H1 (cell line): ENCODE data around the gene UBB. TPM values are rescaled to one million over a fixed set of nuclear protein-coding genes. Genes with fewer than 3 reads are reported as not detected.

Experiments used
- polyA plus RNA-seq, 7 experiments: library from polyadenylated mRNA; depleted of rRNA in 3 of 7; stranded (reverse) in 5 of 7; unstranded in 2 of 7; fragments of >200 nt in 5 of 7; fragments of 200-250 nt in 2 of 7; gene quantifications; 1 replicate in 5 of 7; 2 replicates in 1 of 7; 4 replicates in 1 of 7; pipeline versions ENCODE4 v1.2.1 to v1.2.3, GENCODE V29; 2011 to 2013; ENCODE audit warnings: missing spikeins in 2 of 7, mixed read lengths in 2 of 7
- total RNA-seq: library from RNA; stranded (reverse); fragmentation: NEBNext Ultra II Directional; extraction: Animal tissue kit (Norgen Biotek cat#: 25700); gene quantifications from 2 replicates; pipeline ENCODE4 v1.2.1, GENCODE V29; 2021

Gene UBB
- total and polyA plus RNA-seq, 2 of the 8 experiments (the other 6 are each of a cell fraction or from before 2014, with no cell fraction given) = 1,597 to 1,605 TPM

Other genes with a start within 250 kb of the UBB start
- 141 and 142 TPM in 2 replicates for gene NCOR1, start 165.6 kb upstream of the UBB start, total RNA-seq
- gene NCOR1, start 165.6 kb upstream of the UBB start, polyA plus RNA-seq (2011; rRNA removed) = 65.4 and 81.2 TPM in 2 replicates
- 25.5 and 28.4 TPM in 2 replicates for gene PIGL, start 163.9 kb upstream of the UBB start, total RNA-seq
- gene PIGL, start 163.9 kb upstream of the UBB start, polyA plus RNA-seq (2011; rRNA removed) = 30.8 TPM in 2 replicates
- 249 and 255 TPM in 2 replicates for gene CENPV, start 27.6 kb upstream of the UBB start, total RNA-seq
- 241 and 260 TPM in 2 replicates for gene CENPV, start 27.6 kb upstream of the UBB start, polyA plus RNA-seq (2011; rRNA removed)
- gene TRPV2, start 34.5 kb downstream of the UBB start, total RNA-seq = 1.6 and 2.1 TPM in 2 replicates
- gene TRPV2, start 34.5 kb downstream of the UBB start, polyA plus RNA-seq (2011; rRNA removed) = 1.7 and 1.8 TPM in 2 replicates
- gene LRRC75A, start 111.1 kb downstream of the UBB start, total RNA-seq = 7.2 and 9.9 TPM in 2 replicates
- gene LRRC75A, start 111.1 kb downstream of the UBB start, polyA plus RNA-seq (2011; rRNA removed) = 9.7 and 10.5 TPM in 2 replicates
- 5.6 and 6.2 TPM in 2 replicates for gene ZNF287, start 188.1 kb downstream of the UBB start, total RNA-seq
- gene ZNF287, start 188.1 kb downstream of the UBB start, polyA plus RNA-seq (2011; rRNA removed) = 1.7 TPM in 2 replicates